LNCAP (cell line): ENCODE results near the gene NARF.
A peak's percentile ranks its signal among the peaks of the same experiment; 100 is the strongest.

Source experiments
- CTCF ChIP-seq: fragments of 450-650 bp; IDR thresholded peaks from 2 replicates; pipeline ENCODE4 v1.5.1; 2017; ENCODE audit warnings: mild to moderate bottlenecking

Gene NARF

DNA sequence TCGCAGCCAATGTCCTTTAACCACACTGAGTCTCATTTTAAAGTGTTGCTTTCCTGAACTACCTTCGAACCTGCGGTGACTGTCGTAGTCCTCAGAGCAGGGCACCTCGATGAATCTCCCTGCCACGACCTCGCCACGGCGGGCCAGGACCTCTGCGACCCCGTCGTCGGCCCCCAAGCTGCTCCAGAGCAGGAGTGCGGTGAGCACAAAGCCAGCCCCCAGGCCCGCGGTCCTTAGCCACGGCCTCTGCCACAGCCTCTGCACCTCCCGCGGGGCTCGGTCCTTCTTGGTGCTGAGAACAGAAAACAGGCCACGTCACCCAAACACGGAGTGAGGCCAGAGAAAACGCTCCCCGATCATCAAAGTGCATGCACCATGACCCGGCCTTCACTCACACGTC, 43.2 kb upstream of the NARF start:
- no peak for TF ChIP-seq CTCF

DNA sequence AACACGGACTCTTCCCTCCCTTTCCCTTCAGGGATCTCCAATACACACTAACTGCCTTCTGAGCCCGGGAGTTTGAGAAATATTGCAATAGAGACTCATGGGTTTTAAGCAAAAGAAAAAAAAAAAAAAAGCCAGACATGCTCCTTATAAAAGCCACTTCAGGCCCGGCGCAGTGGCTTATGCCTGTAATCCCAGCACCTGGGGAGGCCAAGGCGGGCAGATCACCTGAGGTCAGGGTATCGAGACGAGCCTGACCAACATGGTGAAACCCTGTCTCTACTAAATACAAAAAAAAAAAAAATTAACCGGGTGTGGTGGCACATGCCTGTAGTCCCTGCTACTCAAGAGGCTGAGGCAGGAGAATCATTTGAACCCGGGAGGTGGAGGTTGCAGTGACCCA, 42.8 kb upstream of the NARF start:
- no peak for TF ChIP-seq CTCF

DNA sequence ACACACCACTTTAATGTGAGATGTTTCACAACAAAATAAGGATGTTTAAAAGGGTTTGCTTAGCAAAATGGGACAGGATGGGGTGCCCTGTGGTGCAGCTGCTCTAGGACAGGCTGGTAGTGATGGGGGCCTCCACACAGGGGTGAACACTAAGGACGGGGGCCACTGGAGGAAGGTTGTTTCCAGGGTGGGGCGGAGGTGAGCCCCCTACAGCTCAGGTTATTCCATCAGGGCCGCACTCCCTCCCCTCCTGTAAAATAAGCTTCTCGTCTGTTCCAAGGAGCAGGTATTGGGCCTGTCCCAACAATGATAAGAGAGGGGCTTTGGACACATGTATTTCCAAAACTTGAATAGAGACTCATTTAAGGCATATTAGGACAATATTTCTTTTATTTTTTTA, 42.3 kb upstream of the NARF start:
- TF ChIP-seq CTCF, result no peak

DNA sequence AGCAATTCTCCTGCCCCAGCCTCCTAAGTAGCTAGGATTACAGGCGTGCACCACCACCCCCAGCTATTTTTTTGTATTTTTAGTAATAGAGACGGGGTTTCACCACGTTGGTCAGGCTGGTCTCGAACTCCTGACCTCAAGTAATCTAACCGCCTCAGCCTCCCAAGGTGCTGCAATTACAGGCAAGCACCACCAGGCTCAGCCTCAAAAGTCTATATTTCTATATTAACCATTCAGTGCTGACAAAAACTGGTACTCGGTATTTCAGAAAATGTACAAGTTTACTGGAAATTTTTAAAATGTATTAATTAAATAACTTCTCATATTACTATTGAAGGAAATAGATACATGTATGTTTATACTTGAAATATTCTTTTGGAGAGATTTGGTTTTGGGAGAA, 41.8 kb upstream of the NARF start:
- TF ChIP-seq CTCF, result no peak

DNA sequence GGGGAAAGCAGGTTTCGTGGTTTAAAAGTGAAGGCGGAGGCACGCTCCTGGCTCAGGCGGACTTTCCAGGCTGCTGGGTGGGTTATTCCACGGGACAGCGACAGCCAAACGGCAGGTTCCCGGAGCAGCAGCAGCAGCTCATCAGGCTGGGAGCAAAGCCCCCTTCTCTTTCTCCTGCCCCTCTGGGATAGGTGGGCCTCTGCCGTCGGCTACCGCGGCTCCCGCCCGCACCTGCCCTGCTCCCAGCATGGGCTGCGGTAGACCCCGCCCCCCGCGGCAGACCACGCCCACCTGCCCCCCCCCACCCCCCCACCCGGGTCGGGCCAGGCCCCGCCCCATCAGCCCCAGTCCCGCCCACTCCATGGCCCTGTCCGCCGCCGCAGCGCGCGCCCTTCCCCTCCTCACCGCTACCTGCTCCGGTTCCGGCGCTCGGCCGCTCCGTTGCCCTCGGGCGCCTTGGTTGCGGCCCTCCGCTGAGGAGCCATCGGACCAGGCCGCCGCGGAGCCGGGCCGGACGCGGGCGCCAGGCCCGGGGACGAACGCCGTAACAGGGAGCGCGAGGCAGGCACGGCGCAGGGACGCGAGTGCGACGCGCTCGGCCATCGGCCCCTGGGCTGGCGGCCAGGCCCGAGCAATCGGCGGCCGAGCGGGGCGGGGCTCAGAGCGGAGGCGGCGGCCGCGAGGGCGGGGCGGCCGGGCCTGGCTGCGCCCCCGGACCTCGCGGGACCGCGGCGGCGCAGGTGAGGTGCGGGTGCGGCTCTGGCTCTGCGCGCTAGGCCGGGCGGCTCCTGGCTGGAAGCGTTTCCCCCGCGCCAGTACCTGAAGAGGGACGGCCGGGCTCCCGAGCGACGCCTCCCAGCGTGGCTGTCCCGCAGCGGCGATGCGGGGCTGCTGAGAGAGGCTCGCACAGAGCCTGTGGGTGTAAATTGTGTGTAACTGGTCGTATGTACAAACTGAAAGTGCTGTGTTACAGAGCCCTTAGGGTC, 40.2 kb upstream of the NARF start, which contains the start of the genes HEXD and OGFOD3:
TSS of gene HEXD (plus strand) at position 347 of the 986 bp plus-strand sequence. CDS start 1,453 bp downstream, outside the sequence.
TSS of gene OGFOD3 (minus strand) at position 586 of the 986 bp plus-strand sequence. CDS start at position 485, 101 bp downstream.
- TF ChIP-seq CTCF, result no peak

- no peak for TF ChIP-seq CTCF
These were observed 39.0 kb upstream of the NARF start for GRCh38 chr17:82419540-82419939.

GRCh38 chr17:82424001-82424862, 34.3 kb upstream of the NARF start:
- peak; percentile 70 for TF ChIP-seq CTCF
